HL-60 (cell line): Measurements from ENCODE around the gene ARSG.
"Not testable (repeated sequence)": the region's sequence is repeated elsewhere in the genome, so short reads cannot be mapped to it uniquely, and the experiment has no call there.

Experiments used
- DNase-seq, 2 experiments: peaks; one replicate each; pipeline ENCODE4 v3.0.0-alpha.2; 2010 to 2020; ENCODE audit warnings: low read depth in 1 of 2, low spot score in 1 of 2
- H3K27ac ChIP-seq: fragments of 250-450 bp; sonication (Bioruptor Pico); replicated peaks from 2 replicates; pipeline ENCODE4 v1.5.1; 2020; ENCODE audit warnings: mild to moderate bottlenecking, moderate library complexity
- H3K27me3 ChIP-seq: fragments of 250-450 bp; sonication (Bioruptor Pico); 2 replicates; pipeline ENCODE4 v1.5.1; 2021; ENCODE audit warnings: mild to moderate bottlenecking, moderate library complexity; ENCODE audit not compliant: insufficient read depth, poor library complexity, severe bottlenecking
- H3K4me3 ChIP-seq: replicated peaks from 2 replicates; pipeline ENCODE4 v1.5.1; 2011; ENCODE audit warnings: mild to moderate bottlenecking, control low read depth, low read length; ENCODE audit not compliant: insufficient read depth
- GABPA ChIP-seq: IDR thresholded peaks from 2 replicates; pipeline ENCODE4 v1.6.1; 2012; ENCODE audit warnings: low read depth
- POLR2AphosphoS5 ChIP-seq: IDR thresholded peaks from 2 replicates; pipeline ENCODE4 v1.6.1; 2012; ENCODE audit warnings: low read depth
- SPI1 ChIP-seq: IDR thresholded peaks from 2 replicates; pipeline ENCODE4 v1.6.1; 2012; ENCODE audit warnings: low read depth, mild to moderate bottlenecking, borderline replicate concordance
- TF ChIP-seq, protein P1 (sequence below): IDR thresholded peaks from 2 replicates; pipeline ENCODE4 v1.6.1; 2012; ENCODE audit warnings: low read depth; ENCODE audit not compliant: insufficient replicate concordance
- TF ChIP-seq, protein P2 (sequence below): IDR thresholded peaks from one replicate; pipeline ENCODE4 v1.5.1; 2011; ENCODE audit warnings: low read length, control low read depth, inconsistent platforms; ENCODE audit not compliant: insufficient read depth

Gene ARSG

DNA sequence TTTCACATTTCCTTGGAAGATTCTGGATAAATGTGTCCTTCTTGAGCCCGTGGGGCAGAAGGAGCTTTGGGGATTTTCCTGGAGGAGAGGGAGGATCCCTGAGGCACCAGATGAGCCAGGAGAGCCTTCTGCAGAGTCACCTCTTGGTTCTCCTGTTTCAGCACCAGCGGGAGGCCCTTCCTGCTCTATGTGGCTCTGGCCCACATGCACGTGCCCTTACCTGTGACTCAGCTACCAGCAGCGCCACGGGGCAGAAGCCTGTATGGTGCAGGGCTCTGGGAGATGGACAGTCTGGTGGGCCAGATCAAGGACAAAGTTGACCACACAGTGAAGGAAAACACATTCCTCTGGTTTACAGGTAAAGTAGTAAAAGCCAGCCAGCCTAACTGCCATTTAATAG is 77.1 kb downstream of the ARSG start:
- no peak overlapping the region for H3K27ac ChIP-seq
- TF ChIP-seq POLR2AphosphoS5: no peak
- no peak for TF ChIP-seq SPI1
- TF ChIP-seq, protein P1, sequence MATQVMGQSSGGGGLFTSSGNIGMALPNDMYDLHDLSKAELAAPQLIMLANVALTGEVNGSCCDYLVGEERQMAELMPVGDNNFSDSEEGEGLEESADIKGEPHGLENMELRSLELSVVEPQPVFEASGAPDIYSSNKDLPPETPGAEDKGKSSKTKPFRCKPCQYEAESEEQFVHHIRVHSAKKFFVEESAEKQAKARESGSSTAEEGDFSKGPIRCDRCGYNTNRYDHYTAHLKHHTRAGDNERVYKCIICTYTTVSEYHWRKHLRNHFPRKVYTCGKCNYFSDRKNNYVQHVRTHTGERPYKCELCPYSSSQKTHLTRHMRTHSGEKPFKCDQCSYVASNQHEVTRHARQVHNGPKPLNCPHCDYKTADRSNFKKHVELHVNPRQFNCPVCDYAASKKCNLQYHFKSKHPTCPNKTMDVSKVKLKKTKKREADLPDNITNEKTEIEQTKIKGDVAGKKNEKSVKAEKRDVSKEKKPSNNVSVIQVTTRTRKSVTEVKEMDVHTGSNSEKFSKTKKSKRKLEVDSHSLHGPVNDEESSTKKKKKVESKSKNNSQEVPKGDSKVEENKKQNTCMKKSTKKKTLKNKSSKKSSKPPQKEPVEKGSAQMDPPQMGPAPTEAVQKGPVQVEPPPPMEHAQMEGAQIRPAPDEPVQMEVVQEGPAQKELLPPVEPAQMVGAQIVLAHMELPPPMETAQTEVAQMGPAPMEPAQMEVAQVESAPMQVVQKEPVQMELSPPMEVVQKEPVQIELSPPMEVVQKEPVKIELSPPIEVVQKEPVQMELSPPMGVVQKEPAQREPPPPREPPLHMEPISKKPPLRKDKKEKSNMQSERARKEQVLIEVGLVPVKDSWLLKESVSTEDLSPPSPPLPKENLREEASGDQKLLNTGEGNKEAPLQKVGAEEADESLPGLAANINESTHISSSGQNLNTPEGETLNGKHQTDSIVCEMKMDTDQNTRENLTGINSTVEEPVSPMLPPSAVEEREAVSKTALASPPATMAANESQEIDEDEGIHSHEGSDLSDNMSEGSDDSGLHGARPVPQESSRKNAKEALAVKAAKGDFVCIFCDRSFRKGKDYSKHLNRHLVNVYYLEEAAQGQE: no peak
- no peak for TF ChIP-seq GABPA
- TF ChIP-seq, protein P2, sequence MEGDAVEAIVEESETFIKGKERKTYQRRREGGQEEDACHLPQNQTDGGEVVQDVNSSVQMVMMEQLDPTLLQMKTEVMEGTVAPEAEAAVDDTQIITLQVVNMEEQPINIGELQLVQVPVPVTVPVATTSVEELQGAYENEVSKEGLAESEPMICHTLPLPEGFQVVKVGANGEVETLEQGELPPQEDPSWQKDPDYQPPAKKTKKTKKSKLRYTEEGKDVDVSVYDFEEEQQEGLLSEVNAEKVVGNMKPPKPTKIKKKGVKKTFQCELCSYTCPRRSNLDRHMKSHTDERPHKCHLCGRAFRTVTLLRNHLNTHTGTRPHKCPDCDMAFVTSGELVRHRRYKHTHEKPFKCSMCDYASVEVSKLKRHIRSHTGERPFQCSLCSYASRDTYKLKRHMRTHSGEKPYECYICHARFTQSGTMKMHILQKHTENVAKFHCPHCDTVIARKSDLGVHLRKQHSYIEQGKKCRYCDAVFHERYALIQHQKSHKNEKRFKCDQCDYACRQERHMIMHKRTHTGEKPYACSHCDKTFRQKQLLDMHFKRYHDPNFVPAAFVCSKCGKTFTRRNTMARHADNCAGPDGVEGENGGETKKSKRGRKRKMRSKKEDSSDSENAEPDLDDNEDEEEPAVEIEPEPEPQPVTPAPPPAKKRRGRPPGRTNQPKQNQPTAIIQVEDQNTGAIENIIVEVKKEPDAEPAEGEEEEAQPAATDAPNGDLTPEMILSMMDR: no peak

DNA sequence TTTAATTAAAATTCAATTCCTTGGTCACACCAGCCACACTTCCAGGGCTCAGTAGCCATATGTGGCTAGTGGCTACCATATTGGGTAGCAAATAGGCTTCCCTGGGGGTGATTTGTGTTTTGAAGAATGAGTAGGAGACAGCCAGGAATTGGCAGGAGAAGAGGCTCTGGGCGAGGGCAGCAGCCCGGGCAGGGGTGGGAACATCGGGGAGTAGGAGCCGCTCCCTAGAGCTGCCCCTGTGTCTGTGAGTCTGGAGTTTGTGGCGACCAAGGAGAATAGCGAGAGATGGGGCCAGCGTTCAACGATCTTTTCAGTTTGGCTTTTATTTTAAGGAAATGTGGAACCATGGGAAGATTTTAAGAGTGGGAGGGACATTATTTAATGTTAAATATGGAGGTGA is 84.3 kb downstream of the ARSG start:
- no peak overlapping the region for H3K27ac ChIP-seq
- DNase-seq: no peak
- TF ChIP-seq, protein P2: no peak
- TF ChIP-seq GABPA (no peak), SPI1 (no peak), POLR2AphosphoS5 (no peak)
- TF ChIP-seq, protein P1: no peak
- no peaks in the 10 kb centered on the region for H3K27me3 ChIP-seq
- H3K4me3 ChIP-seq: no peak overlapping the region

More for the DNA sequence above, 77.1 kb downstream of the ARSG start:
- DNase-seq: no peak
- no peak overlapping the region for H3K4me3 ChIP-seq
- no peaks in the 10 kb centered on the region for H3K27me3 ChIP-seq

DNA sequence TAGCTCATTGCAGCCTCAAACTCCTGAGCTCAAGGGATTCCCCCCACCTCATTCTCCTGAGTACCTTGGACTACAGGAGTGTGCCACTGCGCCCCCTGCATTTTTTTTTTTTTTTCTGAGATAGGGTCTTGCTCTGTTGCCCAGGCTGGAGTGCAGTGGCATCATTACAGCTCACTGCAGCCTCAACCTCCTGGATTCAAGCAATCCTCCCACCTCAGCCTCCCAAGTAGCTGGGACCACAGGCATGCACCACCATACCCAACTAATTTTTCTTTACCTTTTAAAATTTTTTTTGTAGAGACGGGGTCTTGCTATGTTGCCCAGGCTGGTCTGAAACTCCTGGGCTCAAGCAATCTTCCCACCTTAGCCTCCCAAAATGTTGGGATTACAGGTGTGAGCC is 84.9 kb downstream of the ARSG start:
- DNase-seq, H3K27me3 ChIP-seq, H3K27ac ChIP-seq, H3K4me3 ChIP-seq: not testable (repeated sequence)

DNA sequence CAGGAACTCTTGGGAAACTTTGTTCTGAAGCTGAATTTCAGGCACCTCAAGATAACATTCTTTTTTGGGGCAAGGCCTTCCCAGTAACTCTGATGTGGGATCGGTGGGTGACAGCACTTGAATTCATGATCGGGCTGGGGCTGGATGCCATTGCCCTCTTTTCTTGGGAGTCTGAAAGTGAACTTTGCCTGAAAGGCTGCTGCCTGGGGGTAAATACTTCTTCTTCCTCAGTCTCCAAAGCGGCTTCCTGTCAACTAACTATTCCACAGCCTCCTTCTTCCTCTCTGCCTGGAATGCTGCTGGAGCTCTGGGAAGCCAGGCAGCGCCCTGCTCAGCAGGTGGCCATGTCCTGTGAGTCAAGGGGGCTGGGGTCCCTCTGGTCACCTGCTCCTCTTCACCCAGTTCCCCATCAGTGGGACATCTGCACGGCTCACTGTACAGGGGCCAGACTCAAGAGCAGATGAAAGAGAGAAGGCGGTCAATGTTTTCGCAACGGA is 86.5 kb downstream of the ARSG start:
- DNase-seq: no peak
- Histone ChIP-seq H3K27ac (peak overlapping the region; percentile 66), H3K4me3 (no peak overlapping the region), H3K27me3 (no peaks in the 10 kb centered on the region)
- TF ChIP-seq POLR2AphosphoS5 (no peak), SPI1 (no peak), GABPA (no peak)
- TF ChIP-seq, protein P1: no peak
- TF ChIP-seq, protein P2: no peak
